HL-60 (cell line): Measurements from ENCODE around the gene BGN.

Source experiments
- CTCF ChIP-seq: IDR thresholded peaks from one replicate; pipeline ENCODE4 v1.5.1; 2011; ENCODE audit warnings: low read length, control low read depth, inconsistent platforms; ENCODE audit not compliant: insufficient read depth
- POLR2AphosphoS5 ChIP-seq: IDR thresholded peaks from 2 replicates; pipeline ENCODE4 v1.6.1; 2012; ENCODE audit warnings: low read depth
- REST ChIP-seq: IDR thresholded peaks from 2 replicates; pipeline ENCODE4 v1.6.1; 2012; ENCODE audit warnings: low read depth; ENCODE audit not compliant: insufficient replicate concordance

- TF ChIP-seq CTCF (no peak), POLR2AphosphoS5 (no peak), REST (no peak)
These were observed 39.2 kb upstream of the BGN start for GRCh38 chrX:153455571-153455970.
